Body of pancreas (tissue), 4 donors: ENCODE data around the gene PCDHB10. TPM values are rescaled to one million over a fixed set of nuclear protein-coding genes. Genes with fewer than 3 reads are reported as not detected.
A peak's percentile ranks its signal among the peaks of the same experiment; 100 is the strongest.
"Not testable (repeated sequence)": the region's sequence is repeated elsewhere in the genome, so short reads cannot be mapped to it uniquely, and the experiment has no call there.

Source experiments
- ATAC-seq: fragments of 150-250 bp; one replicate; pipeline ENCODE4 v1.9.1; 2016
- DNase-seq, 4 donors: peaks; one replicate each; pipeline ENCODE4 v3.0.0-alpha.2; 2019
- H3K27ac ChIP-seq, 4 donors: fragments of 200-600 bp; sonication (generic); 1 replicate in 3 of 4; 2 replicates in 1 of 4; pipeline versions ENCODE4 v1.5.1 to v1.6.1; 2016 to 2019; ENCODE audit warnings: mild to moderate bottlenecking in 1 of 4, mixed read lengths in 1 of 4, moderate library complexity in 1 of 4
- H3K27me3 ChIP-seq, 2 donors: fragments of 200-600 bp; sonication (generic); one replicate each; pipeline ENCODE4 v1.6.0; 2016; ENCODE audit warnings: mild to moderate bottlenecking in 1 of 2
- H3K36me3 ChIP-seq, 2 donors: fragments of 200-600 bp; sonication (generic); replicated peaks in 1 of 2; 2 replicates each; pipeline ENCODE4 v1.5.1; 2016; ENCODE audit warnings: low read depth in 2 of 2; ENCODE audit not compliant: insufficient read depth in 1 of 2
- H3K4me1 ChIP-seq: fragments of 200-600 bp; sonication (generic); one replicate; pipeline ENCODE4 v1.6.0; 2016
- H3K4me3 ChIP-seq, 2 donors: fragments of 200-600 bp; sonication (generic); 1 replicate in 1 of 2; 2 replicates in 1 of 2; pipeline ENCODE4 v1.5.1; 2016 to 2019
- H3K9me3 ChIP-seq, 3 donors: fragments of 200-600 bp; sonication (generic); 1 replicate in 2 of 3; 2 replicates in 1 of 3; pipeline ENCODE4 v1.5.1; 2016
- CTCF ChIP-seq, 7 experiments: fragments of 450-650 bp in 4 of 7; fragments of 200-600 bp in 3 of 7; sonication (generic) in 3 of 7; IDR thresholded peaks; one replicate each; pipeline ENCODE4 v1.5.1; 2016 to 2019; ENCODE audit warnings: antibody characterized with exemption in 7 of 7
- POLR2A ChIP-seq, 3 donors: fragments of 450-650 bp; IDR thresholded peaks; one replicate each; pipeline ENCODE4 v1.6.1; 2016; ENCODE audit warnings: antibody characterized with exemption in 3 of 3, mild to moderate bottlenecking in 2 of 3
- WGBS, 2 donors: methylation state at CpG; one replicate each; pipeline ENCODE4 v1.1.5; 2017; 5-methylcytosine and 5-hydroxymethylcytosine counted together
- intact Hi-C: fragments of 100-400 bp; cut with DNase I; formaldehyde crosslinking; loops from one replicate; pipeline ENCODE4 v1.15.1; 2023
- total RNA-seq, 2 donors: library from RNA; depleted of rRNA; stranded (reverse); fragments of >200 nt; gene quantifications; one replicate each; pipeline ENCODE4 v1.1.0, GENCODE V29; 2016

The PCDHB10 gene
- total RNA-seq, 2 donors from 2014 or later, result 1.3 to 2.3 TPM

DNA sequence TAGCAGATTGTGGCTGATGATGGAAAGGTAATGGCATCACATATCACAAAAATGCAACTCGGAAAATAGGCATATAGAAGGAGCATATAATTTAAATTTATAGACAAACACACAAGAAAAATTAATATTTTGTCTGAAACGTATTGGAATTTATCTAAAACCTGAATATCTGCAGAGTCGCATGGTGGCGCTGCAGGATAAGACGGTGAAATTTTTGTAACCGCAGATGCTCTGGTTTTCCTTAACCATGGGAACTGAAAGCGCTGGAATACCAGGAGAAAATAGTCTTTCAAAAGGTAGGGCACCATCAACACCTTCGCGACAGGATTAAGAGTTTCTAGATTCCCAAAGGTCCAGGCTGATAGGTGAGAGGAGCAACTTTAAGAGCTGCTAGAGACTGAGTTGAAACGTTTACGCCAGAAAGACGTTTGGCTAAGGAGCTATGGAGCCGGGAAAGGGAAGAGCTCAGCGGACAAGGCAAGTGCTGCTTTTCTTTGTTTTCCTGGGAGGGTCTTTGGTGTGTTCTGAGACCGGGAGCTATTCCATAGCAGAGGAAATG is 42.0 kb downstream of the PCDHB10 start:
- Histone ChIP-seq H3K27me3 (no peaks in the 10 kb centered on the region), H3K4me3 (no peak overlapping the region), H3K36me3 (no peaks in the 10 kb centered on the region), H3K9me3 (peaks cover 0 to 52% (median 5%) of the 10 kb centered on the region in 3 donors), H3K4me1 (no peaks in the 10 kb centered on the region), H3K27ac (no peak overlapping the region)
- 4 to 10% methylated on average over 15 of the region's 15 CpGs for WGBS, 2 donors
- DNase-seq (peak in 2 of 4 donors; percentile 26 to 46), ATAC-seq (no peak)
- intact Hi-C loops, result no loop called here
- peak in 5 of 7 experiments; percentile 17 to 45 (median 35) for TF ChIP-seq CTCF (IDR thresholded peaks at IDR 0.05)
- TF ChIP-seq POLR2A (IDR thresholded peaks at IDR 0.05), result no peak

- peaks cover 0 to 61% (median 5%) of the 10 kb centered on the region in 3 donors for H3K9me3 ChIP-seq
- H3K4me1 ChIP-seq, H3K36me3 ChIP-seq, intact Hi-C loops, ATAC-seq, H3K27me3 ChIP-seq, H3K4me3 ChIP-seq, DNase-seq, H3K27ac ChIP-seq: not testable (repeated sequence)
- 15 to 32% methylated on average over 22 to 34 of the region's 40 CpGs for WGBS, 2 donors
Observed at GRCh38 chr5:141235922-141236321, 43.8 kb downstream of the PCDHB10 start.

GRCh38 chr5:141236516-141237313 is 44.6 kb downstream of the PCDHB10 start:
- no peak for TF ChIP-seq CTCF (IDR thresholded peaks at IDR 0.05)
- TF ChIP-seq POLR2A (IDR thresholded peaks at IDR 0.05), result no peak
- Histone ChIP-seq H3K36me3 (no peaks in the 10 kb centered on the region), H3K4me3 (no peak overlapping the region), H3K27ac (no peak overlapping the region), H3K4me1 (no peaks in the 10 kb centered on the region), H3K9me3 (peaks cover 0 to 68% (median 5%) of the 10 kb centered on the region in 3 donors), H3K27me3 (no peaks in the 10 kb centered on the region)
- intact Hi-C loops, result no loop called here
- WGBS, 2 donors, result 16 to 21% methylated on average over 24 to 25 of the region's 32 CpGs
- ATAC-seq (no peak), DNase-seq (no peak)

GRCh38 chr5:141241496-141241895 is 49.3 kb downstream of the PCDHB10 start:
- Histone ChIP-seq H3K4me3 (no peak overlapping the region), H3K27ac (no peak overlapping the region), H3K9me3 (peaks cover 0 to 83% (median 3%) of the 10 kb centered on the region in 3 donors), H3K4me1 (no peaks in the 10 kb centered on the region), H3K36me3 (no peaks in the 10 kb centered on the region), H3K27me3 (no peaks in the 10 kb centered on the region)
- intact Hi-C loops, result no loop called here
- DNase-seq (no peak), ATAC-seq (no peak)
- 14% methylated on average over 37 of the region's 43 CpGs; no CpG with 5 or more reads in 1 of the 2 donors for WGBS, 2 donors
- no peak for TF ChIP-seq POLR2A (IDR thresholded peaks at IDR 0.05)
- no peak for TF ChIP-seq CTCF (IDR thresholded peaks at IDR 0.05)

Other genes with a start within 250 kb of the PCDHB10 start
- 1 to 10 TPM; 1.6 to 2.3 TPM for gene PCDHAC2, start 225.9 kb upstream of the PCDHB10 start, total RNA-seq
- gene PCDHB1, start 141.0 kb upstream of the PCDHB10 start, total RNA-seq, result under 1 TPM; 0.26 to 0.66 TPM
- 1 to 10 TPM; 1.8 to 2.0 TPM for gene PCDHB2, start 97.7 kb upstream of the PCDHB10 start, total RNA-seq
- gene PCDHB3, start 91.9 kb upstream of the PCDHB10 start, total RNA-seq, result 1 to 10 TPM; 1.3 to 1.8 TPM
- gene PCDHB4, start 70.5 kb upstream of the PCDHB10 start, total RNA-seq, result 1 to 10 TPM; 1.6 to 3.3 TPM
- gene PCDHB5, start 57.1 kb upstream of the PCDHB10 start, total RNA-seq, result 10 to 100 TPM in 1 of 2 donors, 1 to 10 TPM in 1; 4.3 to 10.6 TPM
- gene PCDHB6, start 42.3 kb upstream of the PCDHB10 start, total RNA-seq, result 1 to 10 TPM in 1 of 2 donors, under 1 TPM in 1; 0.33 to 1.0 TPM
- gene PCDHB7, start 19.7 kb upstream of the PCDHB10 start, total RNA-seq, result under 1 TPM in 1 of 2 donors, not detected in 1; 0.52 TPM
- under 1 TPM; 0.33 to 0.52 TPM for gene PCDHB8, start 14.6 kb upstream of the PCDHB10 start, total RNA-seq
- gene PCDHB16, start 10.0 kb upstream of the PCDHB10 start, total RNA-seq, result 1 to 10 TPM; 2.1 to 4.6 TPM
- gene PCDHB9, start 5.2 kb upstream of the PCDHB10 start, total RNA-seq, result 10 to 100 TPM in 1 of 2 donors, under 1 TPM in 1; 0.78 to 19.8 TPM
- gene PCDHB11, start 7.3 kb downstream of the PCDHB10 start, total RNA-seq, result 1 to 10 TPM; 4.4 to 4.9 TPM
- gene PCDHB12, start 16.4 kb downstream of the PCDHB10 start, total RNA-seq, result 1 to 10 TPM; 2.0 to 3.4 TPM
- 1 to 10 TPM; 6.5 to 7.6 TPM for gene PCDHB13, start 21.6 kb downstream of the PCDHB10 start, total RNA-seq
- 1 to 10 TPM; 3.4 to 7.3 TPM for gene PCDHB14, start 31.0 kb downstream of the PCDHB10 start, total RNA-seq
- 1 to 10 TPM; 3.1 to 3.6 TPM for gene PCDHB15, start 53.0 kb downstream of the PCDHB10 start, total RNA-seq
- gene SLC25A2, start 111.7 kb downstream of the PCDHB10 start, total RNA-seq, result not detected
- 10 to 100 TPM; 28.7 to 32.2 TPM for gene TAF7, start 128.4 kb downstream of the PCDHB10 start, total RNA-seq
- gene PCDHGA1, start 138.2 kb downstream of the PCDHB10 start, total RNA-seq, result under 1 TPM; 0.33 to 0.78 TPM
- gene PCDHGA2, start 146.4 kb downstream of the PCDHB10 start, total RNA-seq, result 1 to 10 TPM; 2.0 to 2.9 TPM
- 10 to 100 TPM in 1 of 2 donors, 1 to 10 TPM in 1; 4.2 to 11.2 TPM for gene PCDHGA3, start 151.5 kb downstream of the PCDHB10 start, total RNA-seq
- 1 to 10 TPM; 3.9 to 6.9 TPM for gene PCDHGB1, start 157.7 kb downstream of the PCDHB10 start, total RNA-seq
- 10 to 100 TPM in 1 of 2 donors, 1 to 10 TPM in 1; 6.7 to 10.9 TPM for gene PCDHGA4, start 162.7 kb downstream of the PCDHB10 start, total RNA-seq
- gene PCDHGB2, start 167.6 kb downstream of the PCDHB10 start, total RNA-seq, result 1 to 10 TPM; 2.3 to 9.3 TPM
- 1 to 10 TPM; 5.6 to 6.0 TPM for gene PCDHGA5, start 171.8 kb downstream of the PCDHB10 start, total RNA-seq
- gene PCDHGB3, start 177.9 kb downstream of the PCDHB10 start, total RNA-seq, result 10 to 100 TPM in 1 of 2 donors, 1 to 10 TPM in 1; 4.2 to 10.2 TPM
- gene PCDHGA6, start 181.5 kb downstream of the PCDHB10 start, total RNA-seq, result 10 to 100 TPM in 1 of 2 donors, 1 to 10 TPM in 1; 5.2 to 11.2 TPM
- 1 to 10 TPM; 5.2 to 7.6 TPM for gene PCDHGA7, start 190.4 kb downstream of the PCDHB10 start, total RNA-seq
- 1 to 10 TPM; 3.6 to 4.9 TPM for gene PCDHGB4, start 195.3 kb downstream of the PCDHB10 start, total RNA-seq
- gene PCDHGA8, start 200.3 kb downstream of the PCDHB10 start, total RNA-seq, result 10 to 100 TPM in 1 of 2 donors, 1 to 10 TPM in 1; 4.2 to 10.2 TPM
- 10 to 100 TPM in 1 of 2 donors, 1 to 10 TPM in 1; 7.8 to 15.2 TPM for gene PCDHGB5, start 205.6 kb downstream of the PCDHB10 start, total RNA-seq
- gene PCDHGA9, start 210.4 kb downstream of the PCDHB10 start, total RNA-seq, result 1 to 10 TPM; 4.9 to 8.2 TPM
- 1 to 10 TPM; 4.6 to 8.0 TPM for gene PCDHGB6, start 215.7 kb downstream of the PCDHB10 start, total RNA-seq
- 1 to 10 TPM; 5.3 to 5.4 TPM for gene PCDHGA10, start 220.6 kb downstream of the PCDHB10 start, total RNA-seq
- gene PCDHGB7, start 225.3 kb downstream of the PCDHB10 start, total RNA-seq, result 1 to 10 TPM; 7.0 to 7.9 TPM
- gene PCDHGA11, start 228.7 kb downstream of the PCDHB10 start, total RNA-seq, result 1 to 10 TPM; 4.9 to 6.9 TPM
- gene PCDHGA12, start 238.2 kb downstream of the PCDHB10 start, total RNA-seq, result 1 to 10 TPM; 5.3 to 5.4 TPM